ENCODE results near the gene LYRM4.
"Not testable (repeated sequence)": the region's sequence is repeated elsewhere in the genome, so short reads cannot be mapped to it uniquely, and the experiment has no call there.

The LYRM4 gene

DNA sequence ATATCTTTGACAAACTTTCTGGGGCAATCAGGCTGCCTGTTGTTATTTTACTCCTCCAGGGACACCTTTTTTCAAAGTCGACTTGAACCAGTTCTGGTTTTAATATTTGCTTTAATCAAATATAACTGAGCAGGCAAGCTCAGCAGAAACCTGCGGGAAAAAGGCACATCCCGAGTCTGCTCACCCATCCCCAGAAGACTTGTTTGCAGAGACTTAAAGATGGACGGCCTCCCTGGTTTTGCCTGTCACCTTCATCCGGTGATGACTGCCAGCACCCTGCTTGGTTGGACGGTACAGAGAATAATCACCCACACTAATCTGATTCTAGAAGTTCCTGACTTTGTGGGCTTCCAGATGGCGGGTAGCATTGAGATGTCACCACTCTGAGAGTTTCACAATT, 138.8 kb downstream of the LYRM4 start:
- H3K27me3 ChIP-seq (ENCODE audit: insufficient read depth, low read length) = no peaks in the 10 kb centered on the region
- H3K9me2 ChIP-seq (ENCODE audit: low read depth, low read length) = no peaks in the 10 kb centered on the region
- no peaks in the 10 kb centered on the region for H3K36me3 ChIP-seq (ENCODE audit: insufficient read depth, low read length)
- no peaks in the 10 kb centered on the region for H3F3A ChIP-seq (ENCODE audit: insufficient read depth, low read length)
- H3K27ac ChIP-seq (ENCODE audit: low read depth, low read length, poor library complexity, severe bottlenecking) = no peak overlapping the region
- H3K9me3 ChIP-seq (ENCODE audit: low read length) = no peaks in the 10 kb centered on the region
- no peaks in the 10 kb centered on the region for H4K20me1 ChIP-seq (ENCODE audit: insufficient read depth, low read length)
- no peak overlapping the region for H2AFZ ChIP-seq (ENCODE audit: low read length)
- TF ChIP-seq, protein P1, sequence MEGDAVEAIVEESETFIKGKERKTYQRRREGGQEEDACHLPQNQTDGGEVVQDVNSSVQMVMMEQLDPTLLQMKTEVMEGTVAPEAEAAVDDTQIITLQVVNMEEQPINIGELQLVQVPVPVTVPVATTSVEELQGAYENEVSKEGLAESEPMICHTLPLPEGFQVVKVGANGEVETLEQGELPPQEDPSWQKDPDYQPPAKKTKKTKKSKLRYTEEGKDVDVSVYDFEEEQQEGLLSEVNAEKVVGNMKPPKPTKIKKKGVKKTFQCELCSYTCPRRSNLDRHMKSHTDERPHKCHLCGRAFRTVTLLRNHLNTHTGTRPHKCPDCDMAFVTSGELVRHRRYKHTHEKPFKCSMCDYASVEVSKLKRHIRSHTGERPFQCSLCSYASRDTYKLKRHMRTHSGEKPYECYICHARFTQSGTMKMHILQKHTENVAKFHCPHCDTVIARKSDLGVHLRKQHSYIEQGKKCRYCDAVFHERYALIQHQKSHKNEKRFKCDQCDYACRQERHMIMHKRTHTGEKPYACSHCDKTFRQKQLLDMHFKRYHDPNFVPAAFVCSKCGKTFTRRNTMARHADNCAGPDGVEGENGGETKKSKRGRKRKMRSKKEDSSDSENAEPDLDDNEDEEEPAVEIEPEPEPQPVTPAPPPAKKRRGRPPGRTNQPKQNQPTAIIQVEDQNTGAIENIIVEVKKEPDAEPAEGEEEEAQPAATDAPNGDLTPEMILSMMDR (IDR thresholded peaks at IDR 0.05; ENCODE audit: low read length) = no peak
- TF ChIP-seq EZH2 (IDR thresholded peaks at IDR 0.05; ENCODE audit: borderline replicate concordance, low read length) = no peak
- no peak overlapping the region for H3K4me2 ChIP-seq (ENCODE audit: low read length)
- no peaks in the 10 kb centered on the region for H3K4me1 ChIP-seq (ENCODE audit: insufficient read depth, low read length, severe bottlenecking)
- no peak overlapping the region for H3K9ac ChIP-seq (ENCODE audit: low read length)
- H3K4me3 ChIP-seq (ENCODE audit: low read depth, low read length, poor library complexity, severe bottlenecking) = no peak overlapping the region
- H3K79me2 ChIP-seq (ENCODE audit: insufficient read depth, low read length) = no peaks in the 10 kb centered on the region

DNA sequence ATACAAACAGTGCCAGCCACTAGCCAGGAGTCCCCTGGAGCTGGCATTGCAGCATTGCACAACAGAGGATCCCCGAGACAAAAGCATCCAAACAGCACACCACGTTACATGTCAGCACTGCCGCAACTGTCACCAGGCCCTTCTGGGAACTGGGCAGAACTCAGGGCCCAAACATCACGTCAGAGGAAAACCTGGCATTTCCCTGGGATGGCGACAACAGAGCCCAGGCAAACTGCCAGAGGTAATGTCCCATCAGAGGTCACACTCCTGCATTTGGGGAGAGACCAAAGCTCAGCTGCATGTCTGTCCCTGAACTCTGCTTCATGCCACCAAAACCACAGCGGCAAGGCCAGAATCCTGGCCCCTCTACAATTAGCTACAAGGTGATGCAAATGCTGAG, 139.3 kb downstream of the LYRM4 start:
- H3K4me2 ChIP-seq (ENCODE audit: low read length) = no peak overlapping the region
- no peaks in the 10 kb centered on the region for H3K9me2 ChIP-seq (ENCODE audit: low read depth, low read length)
- no peak overlapping the region for H3K9ac ChIP-seq (ENCODE audit: low read length)
- H3K79me2 ChIP-seq (ENCODE audit: insufficient read depth, low read length) = no peaks in the 10 kb centered on the region
- H3K27ac ChIP-seq (ENCODE audit: low read depth, low read length, poor library complexity, severe bottlenecking) = no peak overlapping the region
- no peak overlapping the region for H3K4me3 ChIP-seq (ENCODE audit: low read depth, low read length, poor library complexity, severe bottlenecking)
- no peaks in the 10 kb centered on the region for H3K4me1 ChIP-seq (ENCODE audit: insufficient read depth, low read length, severe bottlenecking)
- H3K9me3 ChIP-seq (ENCODE audit: low read length) = no peaks in the 10 kb centered on the region
- H2AFZ ChIP-seq (ENCODE audit: low read length) = no peak overlapping the region
- no peaks in the 10 kb centered on the region for H3K27me3 ChIP-seq (ENCODE audit: insufficient read depth, low read length)
- TF ChIP-seq EZH2 (IDR thresholded peaks at IDR 0.05; ENCODE audit: borderline replicate concordance, low read length) = no peak
- TF ChIP-seq, protein P1 (IDR thresholded peaks at IDR 0.05; ENCODE audit: low read length) = no peak
- no peaks in the 10 kb centered on the region for H4K20me1 ChIP-seq (ENCODE audit: insufficient read depth, low read length)
- no peaks in the 10 kb centered on the region for H3K36me3 ChIP-seq (ENCODE audit: insufficient read depth, low read length)
- no peaks in the 10 kb centered on the region for H3F3A ChIP-seq (ENCODE audit: insufficient read depth, low read length)

DNA sequence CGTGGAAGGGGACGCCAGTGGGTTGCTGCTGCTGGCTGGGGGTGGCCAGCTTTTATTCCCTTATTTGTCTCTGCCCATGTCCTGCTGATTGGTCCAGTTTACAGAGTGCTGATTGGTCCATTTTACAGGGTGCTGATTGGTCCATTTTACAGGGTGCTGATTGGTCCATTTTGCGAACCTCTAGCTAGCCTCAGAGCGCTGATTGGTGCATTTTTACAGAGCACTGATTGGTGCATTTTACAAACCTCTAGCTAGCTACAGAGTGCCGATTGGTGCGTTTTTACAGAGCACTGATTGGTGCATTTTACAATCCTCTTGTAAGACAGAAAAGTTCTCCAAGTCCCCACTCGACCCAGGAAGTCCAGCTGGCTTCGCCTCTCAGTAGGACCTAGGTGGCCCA, 140.2 kb downstream of the LYRM4 start:
- not testable (repeated sequence) for H2AFZ ChIP-seq (ENCODE audit: low read length); H3K4me3 ChIP-seq (ENCODE audit: low read depth, low read length, poor library complexity, severe bottlenecking); H3K27me3 ChIP-seq (ENCODE audit: insufficient read depth, low read length); H3K4me2 ChIP-seq (ENCODE audit: low read length); H3K4me1 ChIP-seq (ENCODE audit: insufficient read depth, low read length, severe bottlenecking); H3K36me3 ChIP-seq (ENCODE audit: insufficient read depth, low read length); H3K9me2 ChIP-seq (ENCODE audit: low read depth, low read length); H3K9me3 ChIP-seq (ENCODE audit: low read length); H3K79me2 ChIP-seq (ENCODE audit: insufficient read depth, low read length); H3K27ac ChIP-seq (ENCODE audit: low read depth, low read length, poor library complexity, severe bottlenecking); H4K20me1 ChIP-seq (ENCODE audit: insufficient read depth, low read length); H3K9ac ChIP-seq (ENCODE audit: low read length); H3F3A ChIP-seq (ENCODE audit: insufficient read depth, low read length)

DNA sequence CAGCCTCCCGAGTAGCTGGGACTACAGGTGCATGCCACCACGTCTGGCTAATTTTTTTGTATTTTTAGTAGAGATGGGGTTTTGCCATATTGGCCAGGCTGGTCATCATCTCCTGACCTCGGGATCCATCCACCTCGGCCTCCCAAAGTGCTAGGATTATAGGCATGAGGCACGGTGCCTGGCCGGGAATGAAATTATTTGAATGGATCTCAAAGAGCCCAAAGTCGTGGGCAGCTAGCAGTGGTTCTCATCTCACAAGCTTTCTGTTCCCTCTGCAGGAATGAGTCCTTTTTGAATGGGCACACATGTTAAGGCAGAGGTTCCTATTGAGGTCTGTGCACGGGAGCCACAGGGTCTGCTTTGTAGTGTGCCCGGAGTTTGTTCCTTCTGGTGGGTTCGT, 140.7 kb downstream of the LYRM4 start:
- Histone ChIP-seq H3K79me2 (ENCODE audit: insufficient read depth, low read length) (no peaks in the 10 kb centered on the region), H4K20me1 (ENCODE audit: insufficient read depth, low read length) (no peaks in the 10 kb centered on the region), H3K9ac (ENCODE audit: low read length) (no peak overlapping the region), H2AFZ (ENCODE audit: low read length) (no peak overlapping the region), H3F3A (ENCODE audit: insufficient read depth, low read length) (no peaks in the 10 kb centered on the region), H3K4me1 (ENCODE audit: insufficient read depth, low read length, severe bottlenecking) (no peaks in the 10 kb centered on the region), H3K27ac (ENCODE audit: low read depth, low read length, poor library complexity, severe bottlenecking) (no peak overlapping the region), H3K9me3 (ENCODE audit: low read length) (no peaks in the 10 kb centered on the region), H3K4me2 (ENCODE audit: low read length) (no peak overlapping the region), H3K27me3 (ENCODE audit: insufficient read depth, low read length) (no peaks in the 10 kb centered on the region), H3K36me3 (ENCODE audit: insufficient read depth, low read length) (no peaks in the 10 kb centered on the region), H3K9me2 (ENCODE audit: low read depth, low read length) (no peaks in the 10 kb centered on the region), H3K4me3 (ENCODE audit: low read depth, low read length, poor library complexity, severe bottlenecking) (no peak overlapping the region)
- TF ChIP-seq EZH2 (IDR thresholded peaks at IDR 0.05; ENCODE audit: borderline replicate concordance, low read length) = no peak
- TF ChIP-seq, protein P1 (IDR thresholded peaks at IDR 0.05; ENCODE audit: low read length) = no peak

Measured in OCI-LY1 (cell line).